ENCODE results near the gene CEP192. TPM values are rescaled to one million over a fixed set of nuclear protein-coding genes. Genes with fewer than 3 reads are reported as not detected.

The CEP192 gene
- total RNA-seq, 1 experiment from 2014 or later: 24.3 TPM

DNA sequence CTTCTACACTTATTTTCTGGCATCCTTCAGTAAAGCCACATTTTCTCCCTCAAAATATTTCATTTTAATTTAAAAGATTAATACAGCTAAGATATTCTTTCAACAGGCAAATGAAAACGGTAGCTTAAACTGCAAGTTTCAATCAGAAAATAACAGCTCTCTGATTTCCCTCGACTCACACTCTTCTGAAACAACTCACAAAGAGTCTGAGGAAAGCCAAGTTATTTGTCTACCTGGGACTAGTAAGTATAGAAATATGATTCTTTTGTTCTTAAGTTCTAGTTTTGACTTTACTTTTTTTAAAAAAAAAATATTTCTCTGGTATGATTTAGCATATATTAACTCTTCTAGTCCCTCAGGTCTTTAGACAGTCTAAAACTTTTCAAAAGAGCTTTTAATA lies 27.2 kb downstream of the CEP192 start:
- Histone ChIP-seq H4K20me1 (ENCODE audit: insufficient read depth) (no peaks in the 10 kb centered on the region; the same call in 1 of the 2 replicates), H3K36me3 (ENCODE audit: control insufficient read depth in 1 of 2, insufficient read depth in 2 of 2, low read length in 2 of 2) (peaks cover 55 to 56% of the 10 kb centered on the region in 2 experiments), H3K27me3 (ENCODE audit: insufficient read depth, low read length) (no peaks in the 10 kb centered on the region), H2AFZ (ENCODE audit: low read depth, low read length, poor library complexity, severe bottlenecking) (no peak overlapping the region), H3K9me3 (ENCODE audit: control insufficient read depth in 1 of 2, insufficient read depth in 1 of 2, low read depth in 1 of 2, low read length in 2 of 2) (no peaks in the 10 kb centered on the region), H3K27ac (ENCODE audit: low read depth, low read length) (no peak overlapping the region), H3K4me1 (ENCODE audit: control insufficient read depth in 1 of 2, insufficient read depth in 2 of 2, low read length in 2 of 2) (no peaks in the 10 kb centered on the region), H3K4me3 (replicated peaks in 1 of 2; ENCODE audit: low read depth in 1 of 2, low read length in 2 of 2) (no peak overlapping the region), H3K9ac (ENCODE audit: low read length) (no peak overlapping the region), H3K9me2 (ENCODE audit: insufficient read depth) (no peaks in the 10 kb centered on the region), H3K79me2 (ENCODE audit: insufficient read depth, low read length) (peaks cover 28% of the 10 kb centered on the region), H3K4me2 (ENCODE audit: low read length) (no peak overlapping the region)
- DNase-seq (ENCODE audit: low read depth, low spot score): no peak
- RAD21 ChIA-PET (ENCODE audit: low non-redundant PET in 1 of 2, low total read pairs in 2 of 2, uncharacterized antibody in 2 of 2, unreplicated experiment in 2 of 2): no interaction called here
- POLR2A ChIA-PET: no interaction called here
- intact Hi-C loops (cut with micrococcal nuclease): loop anchor here (10.0 kb wide), 1 partner anchor 64 kb away; no protein-coding TSS in a partner anchor
- BruUV-seq (replicated peaks): no TSS peak
- CTCF ChIA-PET: no interaction called here
- TF ChIP-seq EZH2phosphoT487 (IDR thresholded peaks at IDR 0.05; ENCODE audit: borderline replicate concordance): no peak
- TF ChIP-seq ELF1 (IDR thresholded peaks at IDR 0.05; ENCODE audit: borderline replicate concordance, low read depth): no peak
- no peak for TF ChIP-seq POLR2A (IDR thresholded peaks at IDR 0.05; ENCODE audit: borderline replicate concordance, extremely low read depth, insufficient read depth, insufficient read length)
- TF ChIP-seq SRF (IDR thresholded peaks at IDR 0.05; ENCODE audit: low read depth): no peak
- no peak for TF ChIP-seq ZFX (IDR thresholded peaks at IDR 0.05)
- no peak for TF ChIP-seq EZH2 (IDR thresholded peaks at IDR 0.05)
- TF ChIP-seq, protein P1, sequence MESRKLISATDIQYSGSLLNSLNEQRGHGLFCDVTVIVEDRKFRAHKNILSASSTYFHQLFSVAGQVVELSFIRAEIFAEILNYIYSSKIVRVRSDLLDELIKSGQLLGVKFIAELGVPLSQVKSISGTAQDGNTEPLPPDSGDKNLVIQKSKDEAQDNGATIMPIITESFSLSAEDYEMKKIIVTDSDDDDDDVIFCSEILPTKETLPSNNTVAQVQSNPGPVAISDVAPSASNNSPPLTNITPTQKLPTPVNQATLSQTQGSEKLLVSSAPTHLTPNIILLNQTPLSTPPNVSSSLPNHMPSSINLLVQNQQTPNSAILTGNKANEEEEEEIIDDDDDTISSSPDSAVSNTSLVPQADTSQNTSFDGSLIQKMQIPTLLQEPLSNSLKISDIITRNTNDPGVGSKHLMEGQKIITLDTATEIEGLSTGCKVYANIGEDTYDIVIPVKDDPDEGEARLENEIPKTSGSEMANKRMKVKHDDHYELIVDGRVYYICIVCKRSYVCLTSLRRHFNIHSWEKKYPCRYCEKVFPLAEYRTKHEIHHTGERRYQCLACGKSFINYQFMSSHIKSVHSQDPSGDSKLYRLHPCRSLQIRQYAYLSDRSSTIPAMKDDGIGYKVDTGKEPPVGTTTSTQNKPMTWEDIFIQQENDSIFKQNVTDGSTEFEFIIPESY (IDR thresholded peaks at IDR 0.05; ENCODE audit: extremely low read depth, insufficient replicate concordance, low read length): no peak
- TF ChIP-seq JUND (IDR thresholded peaks at IDR 0.05): no peak
- TF ChIP-seq POLR2AphosphoS5 (IDR thresholded peaks at IDR 0.05; ENCODE audit: low read depth, low read length): no peak
- TF ChIP-seq, protein P2, sequence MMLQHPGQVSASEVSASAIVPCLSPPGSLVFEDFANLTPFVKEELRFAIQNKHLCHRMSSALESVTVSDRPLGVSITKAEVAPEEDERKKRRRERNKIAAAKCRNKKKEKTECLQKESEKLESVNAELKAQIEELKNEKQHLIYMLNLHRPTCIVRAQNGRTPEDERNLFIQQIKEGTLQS (IDR thresholded peaks at IDR 0.05): no peak
- ATAC-seq: no peak
